ENCODE measurements around the gene IL17RC. TPM values are rescaled to one million over a fixed set of nuclear protein-coding genes. Genes with fewer than 3 reads are reported as not detected.

IL17RC gene
- total and polyA plus RNA-seq, 2 donors from 2014 or later = 27.5 to 31.5 TPM

DNA sequence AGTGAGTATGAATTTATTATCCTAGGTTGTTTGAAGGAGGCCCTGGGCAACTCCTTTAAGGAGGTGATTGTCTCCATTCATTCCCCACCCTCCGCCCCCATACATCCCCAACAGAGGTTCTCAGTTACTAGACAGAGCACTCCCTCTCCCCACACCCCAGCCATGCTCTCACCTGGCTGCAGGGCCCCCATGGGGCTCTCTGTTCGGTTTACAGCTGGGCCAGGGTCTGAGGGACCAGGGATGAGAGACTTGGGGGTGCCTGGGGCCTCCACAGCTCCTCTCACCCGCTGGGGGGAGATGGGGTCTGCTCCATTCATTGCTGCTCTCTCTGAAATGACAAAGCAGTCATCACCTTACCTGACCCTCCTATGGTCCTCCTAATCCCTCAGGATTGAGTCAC is 31.7 kb downstream of the IL17RC start:
- TF ChIP-seq, protein P1, sequence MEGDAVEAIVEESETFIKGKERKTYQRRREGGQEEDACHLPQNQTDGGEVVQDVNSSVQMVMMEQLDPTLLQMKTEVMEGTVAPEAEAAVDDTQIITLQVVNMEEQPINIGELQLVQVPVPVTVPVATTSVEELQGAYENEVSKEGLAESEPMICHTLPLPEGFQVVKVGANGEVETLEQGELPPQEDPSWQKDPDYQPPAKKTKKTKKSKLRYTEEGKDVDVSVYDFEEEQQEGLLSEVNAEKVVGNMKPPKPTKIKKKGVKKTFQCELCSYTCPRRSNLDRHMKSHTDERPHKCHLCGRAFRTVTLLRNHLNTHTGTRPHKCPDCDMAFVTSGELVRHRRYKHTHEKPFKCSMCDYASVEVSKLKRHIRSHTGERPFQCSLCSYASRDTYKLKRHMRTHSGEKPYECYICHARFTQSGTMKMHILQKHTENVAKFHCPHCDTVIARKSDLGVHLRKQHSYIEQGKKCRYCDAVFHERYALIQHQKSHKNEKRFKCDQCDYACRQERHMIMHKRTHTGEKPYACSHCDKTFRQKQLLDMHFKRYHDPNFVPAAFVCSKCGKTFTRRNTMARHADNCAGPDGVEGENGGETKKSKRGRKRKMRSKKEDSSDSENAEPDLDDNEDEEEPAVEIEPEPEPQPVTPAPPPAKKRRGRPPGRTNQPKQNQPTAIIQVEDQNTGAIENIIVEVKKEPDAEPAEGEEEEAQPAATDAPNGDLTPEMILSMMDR (IDR thresholded peaks at IDR 0.05; ENCODE audit: borderline replicate concordance, extremely low read depth, insufficient read depth) = no peak
- Histone ChIP-seq H3K27me3 (ENCODE audit: control insufficient read depth, insufficient read depth, low read length) (no peaks in the 10 kb centered on the region), H3K9ac (ENCODE audit: low read length in 3 of 3) (no peak overlapping the region), H3K36me3 (ENCODE audit: control insufficient read depth in 2 of 3, insufficient read depth in 3 of 3, low read length in 3 of 3) (peaks cover 0 to 3% (median 2%) of the 10 kb centered on the region in 3 donors), H3K9me3 (ENCODE audit: control insufficient read depth in 2 of 3, insufficient read depth in 1 of 3, low read length in 3 of 3) (no peaks in the 10 kb centered on the region), H3K27ac (ENCODE audit: low read depth in 2 of 2, low read length in 2 of 2) (no peak overlapping the region), H3K4me1 (ENCODE audit: control insufficient read depth in 2 of 3, insufficient read depth in 2 of 3, low read depth in 1 of 3, low read length in 3 of 3) (peaks cover 0 to 16% (median 0%) of the 10 kb centered on the region in 3 donors), H3K4me3 (ENCODE audit: low read length in 3 of 3) (no peak overlapping the region)
- FAIRE-seq (no peak), DNase-seq (no peak)
- intact Hi-C loops (cut with DNase I) = no loop called here

DNA sequence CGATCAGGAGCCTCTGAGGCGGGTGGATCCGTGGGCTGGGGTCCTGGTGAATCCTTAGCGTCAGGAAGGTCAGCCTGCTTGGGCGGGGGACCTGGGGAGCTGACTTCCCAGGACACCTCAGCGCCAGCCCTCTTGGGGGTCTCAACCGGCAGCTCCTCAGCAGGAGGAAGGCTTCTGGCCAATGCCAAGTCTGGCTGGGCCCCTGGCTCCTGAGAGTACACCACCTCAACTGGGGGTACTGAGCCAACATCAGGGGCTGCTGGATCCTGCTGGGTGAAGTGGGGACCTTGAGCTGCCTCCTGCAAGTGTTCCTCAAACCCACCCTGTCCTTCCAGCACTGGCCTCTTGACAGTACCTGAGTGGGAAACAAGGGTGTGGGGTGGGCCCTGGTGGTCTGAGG is 32.2 kb downstream of the IL17RC start:
- no peaks in the 10 kb centered on the region for H3K27me3 ChIP-seq (ENCODE audit: control insufficient read depth, insufficient read depth, low read length)
- H3K4me1 ChIP-seq (ENCODE audit: control insufficient read depth in 2 of 3, insufficient read depth in 2 of 3, low read depth in 1 of 3, low read length in 3 of 3) = peaks cover 0 to 16% (median 0%) of the 10 kb centered on the region in 3 donors
- H3K36me3 ChIP-seq (ENCODE audit: control insufficient read depth in 2 of 3, insufficient read depth in 3 of 3, low read length in 3 of 3) = peaks cover 0 to 2% (median under 1%) of the 10 kb centered on the region in 3 donors
- no peak overlapping the region for H3K9ac ChIP-seq (ENCODE audit: low read length in 3 of 3)
- H3K27ac ChIP-seq (ENCODE audit: low read depth in 2 of 2, low read length in 2 of 2) = no peak overlapping the region
- H3K9me3 ChIP-seq (ENCODE audit: control insufficient read depth in 2 of 3, insufficient read depth in 1 of 3, low read length in 3 of 3) = no peaks in the 10 kb centered on the region
- TF ChIP-seq, protein P1 (IDR thresholded peaks at IDR 0.05; ENCODE audit: borderline replicate concordance, extremely low read depth, insufficient read depth) = no peak
- DNase-seq (no peak), FAIRE-seq (no peak)
- no peak overlapping the region for H3K4me3 ChIP-seq (ENCODE audit: low read length in 3 of 3)
- intact Hi-C loops (cut with DNase I) = no loop called here

DNA sequence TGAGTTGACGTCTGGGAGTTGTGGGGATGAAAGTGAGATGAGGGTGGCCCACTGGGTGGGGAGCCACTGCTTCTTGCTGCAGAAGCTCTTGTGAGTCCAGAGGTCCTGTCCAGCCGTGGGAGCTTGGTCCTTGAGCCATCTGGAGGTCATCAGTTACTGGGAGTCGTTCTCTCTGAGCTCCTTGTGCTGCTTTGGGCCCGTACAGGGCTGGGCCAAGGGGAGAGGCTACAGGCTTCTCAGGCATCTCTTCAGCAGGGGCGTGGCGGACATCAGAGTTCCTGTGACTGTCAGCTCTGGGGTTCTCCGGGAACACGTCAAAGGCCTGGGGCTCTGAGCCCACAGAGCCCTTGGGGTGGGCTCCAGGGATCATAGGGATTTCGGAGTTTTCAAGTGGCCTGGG is 32.7 kb downstream of the IL17RC start:
- no peaks in the 10 kb centered on the region for H3K9me3 ChIP-seq (ENCODE audit: control insufficient read depth in 2 of 3, insufficient read depth in 1 of 3, low read length in 3 of 3)
- H3K9ac ChIP-seq (ENCODE audit: low read length in 3 of 3) = no peak overlapping the region
- H3K36me3 ChIP-seq (ENCODE audit: control insufficient read depth in 2 of 3, insufficient read depth in 3 of 3, low read length in 3 of 3) = no peaks in the 10 kb centered on the region
- H3K4me3 ChIP-seq (ENCODE audit: low read length in 3 of 3) = no peak overlapping the region
- TF ChIP-seq, protein P1 (IDR thresholded peaks at IDR 0.05; ENCODE audit: borderline replicate concordance, extremely low read depth, insufficient read depth) = no peak
- no peak overlapping the region for H3K27ac ChIP-seq (ENCODE audit: low read depth in 2 of 2, low read length in 2 of 2)
- no peak for FAIRE-seq
- no peaks in the 10 kb centered on the region for H3K27me3 ChIP-seq (ENCODE audit: control insufficient read depth, insufficient read depth, low read length)
- DNase-seq = no peak
- intact Hi-C loops (cut with DNase I) = no loop called here
- H3K4me1 ChIP-seq (ENCODE audit: control insufficient read depth in 2 of 3, insufficient read depth in 2 of 3, low read depth in 1 of 3, low read length in 3 of 3) = peaks cover 0 to 16% (median 0%) of the 10 kb centered on the region in 3 donors

DNA sequence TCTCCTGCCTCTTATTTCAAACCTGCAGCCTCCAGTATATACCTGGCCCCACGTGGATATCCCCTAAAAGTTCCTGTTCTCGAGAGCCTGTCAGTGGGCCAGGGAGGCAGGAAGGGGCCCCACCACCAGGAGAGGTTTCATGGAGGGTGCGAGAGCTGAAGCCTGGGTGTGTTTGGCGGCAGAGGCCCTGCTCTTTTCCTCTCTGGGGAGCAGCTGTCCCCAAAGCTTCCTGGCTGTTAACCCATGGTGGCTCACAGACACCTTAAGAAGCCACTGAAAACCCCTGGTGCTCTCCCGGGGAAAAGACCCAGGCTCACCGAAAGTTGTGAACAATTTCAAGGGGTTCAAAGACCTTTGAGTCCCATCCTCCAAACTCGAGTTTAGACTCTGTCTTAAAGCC is 34.2 kb downstream of the IL17RC start:
- no peaks in the 10 kb centered on the region for H3K36me3 ChIP-seq (ENCODE audit: control insufficient read depth in 2 of 3, insufficient read depth in 3 of 3, low read length in 3 of 3)
- no peak overlapping the region for H3K4me3 ChIP-seq (ENCODE audit: low read length in 3 of 3)
- no peak overlapping the region for H3K27ac ChIP-seq (ENCODE audit: low read depth in 2 of 2, low read length in 2 of 2)
- peaks cover 0 to 13% (median 0%) of the 10 kb centered on the region in 3 donors for H3K4me1 ChIP-seq (ENCODE audit: control insufficient read depth in 2 of 3, insufficient read depth in 2 of 3, low read depth in 1 of 3, low read length in 3 of 3)
- TF ChIP-seq, protein P1 (IDR thresholded peaks at IDR 0.05; ENCODE audit: borderline replicate concordance, extremely low read depth, insufficient read depth) = no peak
- H3K9me3 ChIP-seq (ENCODE audit: control insufficient read depth in 2 of 3, insufficient read depth in 1 of 3, low read length in 3 of 3) = no peaks in the 10 kb centered on the region
- FAIRE-seq (no peak), DNase-seq (no peak)
- H3K9ac ChIP-seq (ENCODE audit: low read length in 3 of 3) = no peak overlapping the region
- intact Hi-C loops (cut with DNase I) = no loop called here
- H3K27me3 ChIP-seq (ENCODE audit: control insufficient read depth, insufficient read depth, low read length) = no peaks in the 10 kb centered on the region

Data from kidney (tissue), 14 donors.